Globus pallidus (tissue), 1 donor: ENCODE results near the gene FNDC3B.

ENCODE experiments used
- DNase-seq: peaks from one replicate; pipeline ENCODE4 v3.0.0-alpha.2; 2015; ENCODE audit warnings: low spot score

The FNDC3B gene

GRCh38 chr3:172113710-172114109 lies 74.3 kb downstream of the FNDC3B start:
- no peak for DNase-seq

GRCh38 chr3:172115059-172115458 lies 75.7 kb downstream of the FNDC3B start:
- no peak for DNase-seq

- DNase-seq: no peak
Observed at GRCh38 chr3:172115787-172116186, 76.4 kb downstream of the FNDC3B start.

GRCh38 chr3:172118019-172118418 lies 78.6 kb downstream of the FNDC3B start:
- DNase-seq: no peak

- no peak for DNase-seq
Observed at GRCh38 chr3:172119266-172119969, 80.0 kb downstream of the FNDC3B start.

GRCh38 chr3:172120912-172121311 lies 81.5 kb downstream of the FNDC3B start:
- DNase-seq: no peak

GRCh38 chr3:172121981-172122380 lies 82.6 kb downstream of the FNDC3B start:
- no peak for DNase-seq

- DNase-seq: no peak
Observed at GRCh38 chr3:172124271-172124670, 84.9 kb downstream of the FNDC3B start.

- no peak for DNase-seq
Observed at GRCh38 chr3:172125053-172125452, 85.7 kb downstream of the FNDC3B start.

- DNase-seq: peak; percentile 38
Observed at GRCh38 chr3:172125963-172126457, 86.6 kb downstream of the FNDC3B start.

- DNase-seq: no peak
Observed at GRCh38 chr3:172126741-172127140, 87.4 kb downstream of the FNDC3B start.

- no peak for DNase-seq
Observed at GRCh38 chr3:172127141-172127540, 87.8 kb downstream of the FNDC3B start.

GRCh38 chr3:172127929-172128580 lies 88.7 kb downstream of the FNDC3B start:
- no peak for DNase-seq

GRCh38 chr3:172128858-172129257 lies 89.5 kb downstream of the FNDC3B start:
- no peak for DNase-seq

GRCh38 chr3:172129498-172129849 lies 90.1 kb downstream of the FNDC3B start:
- DNase-seq: no peak

- DNase-seq: no peak
Observed at GRCh38 chr3:172129850-172130716, 90.7 kb downstream of the FNDC3B start.

- DNase-seq: no peak
Observed at GRCh38 chr3:172130717-172131050, 91.3 kb downstream of the FNDC3B start.

- DNase-seq: no peak
Observed at GRCh38 chr3:172131746-172132145, 92.4 kb downstream of the FNDC3B start.

- DNase-seq: no peak
Observed at GRCh38 chr3:172132159-172132586, 92.8 kb downstream of the FNDC3B start.

GRCh38 chr3:172132721-172133311 lies 93.4 kb downstream of the FNDC3B start:
- no peak for DNase-seq

- DNase-seq: no peak
Observed at GRCh38 chr3:172133838-172134237, 94.5 kb downstream of the FNDC3B start.

GRCh38 chr3:172134352-172134751 lies 95.0 kb downstream of the FNDC3B start:
- DNase-seq: no peak
